PC-3 (cell line): ENCODE data around the gene UBE4A. TPM values are rescaled to one million over a fixed set of nuclear protein-coding genes. Genes with fewer than 3 reads are reported as not detected.

ENCODE experiments used
- ATAC-seq: fragments of 200-7000 bp; cut with Tn5 transposase; 2 replicates; pipeline ENCODE4 v1.9.1; 2020; ENCODE audit warnings: mild to moderate bottlenecking, moderate library complexity
- BruUV-seq: library from RNA; stranded (reverse); fragments of 400-500 nt; replicated peaks from 2 replicates; lab custom pipeline; 2021; lab: Mats Ljungman, UMichigan
- CTCF ChIA-PET: fragments of 300-600 bp; sonication (Branson Sonifier 250); formaldehyde crosslinking; loops from one replicate; lab custom pipeline; 2022; ENCODE audit warnings: antibody characterized with exemption; lab: Charles Lee
- POLR2A ChIA-PET: fragments of 300-600 bp; sonication (Branson Sonifier 250); formaldehyde crosslinking; loops from one replicate; lab custom pipeline; 2022; ENCODE audit warnings: antibody characterized with exemption; ENCODE audit not compliant: unreplicated experiment; lab: Charles Lee
- DNase-seq: peaks from one replicate; pipeline ENCODE4 v3.0.0-alpha.2; 2015
- H2AFZ ChIP-seq: fragments of 300-600 bp; sonication (generic); 2 replicates; pipeline ENCODE4 v1.6.0; 2016; ENCODE audit warnings: antibody characterized with exemption, low read length
- H3F3A ChIP-seq: fragments of 300-600 bp; sonication (generic); one replicate; pipeline ENCODE4 v1.6.0; 2017; ENCODE audit warnings: antibody characterized with exemption, low read length, control low read depth, mild to moderate bottlenecking; ENCODE audit not compliant: unreplicated experiment
- H3K27ac ChIP-seq: fragments of 300-600 bp; sonication (generic); 2 replicates; pipeline ENCODE4 v1.5.1; 2016; ENCODE audit warnings: mild to moderate bottlenecking, low read length
- H3K27me3 ChIP-seq: fragments of 300-600 bp; sonication (generic); 2 replicates; pipeline ENCODE4 v1.6.1; 2016; ENCODE audit warnings: low read length, mixed read lengths
- H3K36me3 ChIP-seq: fragments of 300-600 bp; sonication (generic); 2 replicates; pipeline ENCODE4 v1.6.1; 2016; ENCODE audit warnings: low read depth, mixed run types, low read length, mixed read lengths
- H3K4me1 ChIP-seq: fragments of 300-600 bp; sonication (generic); 2 replicates; pipeline ENCODE4 v1.5.1; 2016; ENCODE audit warnings: low read length; ENCODE audit not compliant: insufficient read depth
- H3K4me2 ChIP-seq: fragments of 300-600 bp; sonication (generic); 2 replicates; pipeline ENCODE4 v1.6.0; 2016; ENCODE audit warnings: low read length
- H3K4me3 ChIP-seq: fragments of 300-600 bp; sonication (generic); 2 replicates; pipeline ENCODE4 v1.5.1; 2016; ENCODE audit warnings: mild to moderate bottlenecking, low read length, mixed read lengths
- H3K79me2 ChIP-seq: fragments of 300-600 bp; sonication (generic); 2 replicates; pipeline ENCODE4 v1.6.1; 2017; ENCODE audit warnings: low read length, mixed read lengths
- H3K9ac ChIP-seq: fragments of 300-600 bp; sonication (generic); 2 replicates; pipeline ENCODE4 v1.6.0; 2016; ENCODE audit warnings: mild to moderate bottlenecking, low read length
- H3K9me2 ChIP-seq: fragments of 300-600 bp; sonication (generic); replicated peaks from 2 replicates; pipeline ENCODE4 v1.6.1; 2016; ENCODE audit warnings: mixed run types, low read length, mixed read lengths
- H3K9me3 ChIP-seq: fragments of 300-600 bp; sonication (generic); 2 replicates; pipeline ENCODE4 v1.6.1; 2016; ENCODE audit warnings: low read length, mixed read lengths
- H4K20me1 ChIP-seq: fragments of 300-600 bp; sonication (generic); 2 replicates; pipeline ENCODE4 v1.6.1; 2016; ENCODE audit warnings: low read length, mixed read lengths
- EZH2 ChIP-seq: fragments of 300-600 bp; sonication (generic); IDR thresholded peaks from one replicate; pipeline ENCODE4 v1.6.1; 2017; ENCODE audit warnings: antibody characterized with exemption, mild to moderate bottlenecking, low read length; ENCODE audit not compliant: unreplicated experiment
- EZH2phosphoT487 ChIP-seq: fragments of 300-600 bp; sonication (generic); IDR thresholded peaks from 2 replicates; pipeline ENCODE4 v1.6.1; 2018; ENCODE audit warnings: mild to moderate bottlenecking, antibody characterized with exemption, low read length, borderline replicate concordance
- intact Hi-C: fragments of 100-400 bp; cut with micrococcal nuclease; formaldehyde crosslinking; loops from 2 replicates; pipeline ENCODE4 v1.9.0; 2023
- total RNA-seq: library from RNA; depleted of rRNA; stranded (reverse); fragments of >200 nt; gene quantifications from 2 replicates; pipeline ENCODE4 v1.2.3, GENCODE V29; 2014
- TF ChIP-seq, protein P1 (sequence below): fragments of 300-600 bp; sonication (generic); conservative IDR thresholded peaks from 2 replicates; pipeline ENCODE4 v1.5.1; 2017; ENCODE audit warnings: antibody characterized with exemption, low read depth, mild to moderate bottlenecking, low read length

Gene UBE4A
- total RNA-seq, 1 experiment from 2014 or later, result 56.4 TPM

DNA sequence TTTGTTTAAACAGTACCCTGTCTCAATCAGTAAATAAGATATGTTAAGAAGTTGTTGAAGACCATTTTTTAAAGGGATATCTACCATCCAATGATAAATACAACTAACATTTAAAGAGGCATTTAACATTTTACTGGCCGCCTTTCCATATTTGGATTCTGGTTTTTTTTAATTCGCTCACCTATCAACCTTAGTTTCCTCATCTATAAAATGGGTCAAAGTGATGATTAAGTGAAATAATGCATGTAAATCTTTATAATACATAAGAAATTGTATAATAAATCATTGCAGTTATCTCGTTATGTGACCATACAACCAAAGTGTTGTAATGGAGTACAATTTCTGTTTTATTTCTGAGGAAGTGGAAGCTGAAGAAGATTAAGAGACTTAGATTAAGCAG lies 24.3 kb downstream of the UBE4A start:
- ATAC-seq, result no peak

DNA sequence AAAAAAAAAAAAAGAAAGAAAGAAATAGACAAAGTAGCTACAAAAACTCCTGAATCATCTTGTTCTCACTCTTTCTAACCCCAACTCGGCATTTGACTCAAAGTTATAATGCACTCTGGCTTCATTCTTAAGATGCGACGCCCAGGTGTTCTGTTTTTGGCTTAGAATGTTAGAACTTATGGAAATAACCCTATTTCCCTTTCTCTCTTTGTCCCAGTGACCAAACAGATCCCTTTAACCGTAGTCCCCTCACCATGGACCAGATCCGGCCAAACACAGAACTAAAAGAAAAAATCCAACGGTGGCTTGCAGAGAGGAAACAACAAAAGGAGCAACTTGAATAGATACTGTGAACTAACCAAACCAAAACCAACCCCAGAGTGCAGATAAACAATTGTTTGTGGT lies 36.7 kb downstream of the UBE4A start:
- CTCF ChIA-PET, result no interaction called here
- Histone ChIP-seq H3K27me3 (no peaks in the 10 kb centered on the region), H3K4me2 (no peak overlapping the region), H3K79me2 (0 out of 2 replicates have a peak, but pooled peaks cover 4% of the 10 kb centered on the region), H3K4me1 (0 out of 2 replicates have a peak, but pooled peaks cover 6% of the 10 kb centered on the region), H3K36me3 (peaks cover 36% of the 10 kb centered on the region), H3K4me3 (no peak overlapping the region), H3F3A (peaks cover 3% of the 10 kb centered on the region), H4K20me1 (no peaks in the 10 kb centered on the region), H3K9me3 (no peaks in the 10 kb centered on the region), H2AFZ (no peak overlapping the region), H3K27ac (no peak overlapping the region), H3K9ac (no peak overlapping the region), H3K9me2 (no peaks in the 10 kb centered on the region)
- DNase-seq, result no peak
- BruUV-seq, result no TSS peak
- ATAC-seq, result no peak
- intact Hi-C loops, result no loop called here
- no peak for TF ChIP-seq EZH2phosphoT487
- TF ChIP-seq, protein P1, sequence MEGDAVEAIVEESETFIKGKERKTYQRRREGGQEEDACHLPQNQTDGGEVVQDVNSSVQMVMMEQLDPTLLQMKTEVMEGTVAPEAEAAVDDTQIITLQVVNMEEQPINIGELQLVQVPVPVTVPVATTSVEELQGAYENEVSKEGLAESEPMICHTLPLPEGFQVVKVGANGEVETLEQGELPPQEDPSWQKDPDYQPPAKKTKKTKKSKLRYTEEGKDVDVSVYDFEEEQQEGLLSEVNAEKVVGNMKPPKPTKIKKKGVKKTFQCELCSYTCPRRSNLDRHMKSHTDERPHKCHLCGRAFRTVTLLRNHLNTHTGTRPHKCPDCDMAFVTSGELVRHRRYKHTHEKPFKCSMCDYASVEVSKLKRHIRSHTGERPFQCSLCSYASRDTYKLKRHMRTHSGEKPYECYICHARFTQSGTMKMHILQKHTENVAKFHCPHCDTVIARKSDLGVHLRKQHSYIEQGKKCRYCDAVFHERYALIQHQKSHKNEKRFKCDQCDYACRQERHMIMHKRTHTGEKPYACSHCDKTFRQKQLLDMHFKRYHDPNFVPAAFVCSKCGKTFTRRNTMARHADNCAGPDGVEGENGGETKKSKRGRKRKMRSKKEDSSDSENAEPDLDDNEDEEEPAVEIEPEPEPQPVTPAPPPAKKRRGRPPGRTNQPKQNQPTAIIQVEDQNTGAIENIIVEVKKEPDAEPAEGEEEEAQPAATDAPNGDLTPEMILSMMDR, result no peak
- no peak for TF ChIP-seq EZH2
- POLR2A ChIA-PET, result no interaction called here

More for the DNA sequence above, 24.3 kb downstream of the UBE4A start:
- TF ChIP-seq, protein P1, result no peak
- no peak overlapping the region for H3K27ac ChIP-seq
- no peaks in the 10 kb centered on the region for H3K9me2 ChIP-seq
- no peak overlapping the region for H2AFZ ChIP-seq
- no peaks in the 10 kb centered on the region for H3K27me3 ChIP-seq
- no peak overlapping the region for H3K9ac ChIP-seq
- H3K4me3 ChIP-seq, result no peak overlapping the region
- H4K20me1 ChIP-seq, result no peaks in the 10 kb centered on the region
- CTCF ChIA-PET, result no interaction called here
- H3K9me3 ChIP-seq, result no peaks in the 10 kb centered on the region
- peaks cover 78% of the 10 kb centered on the region for H3K36me3 ChIP-seq
- DNase-seq, result no peak
- POLR2A ChIA-PET, result no interaction called here
- intact Hi-C loops, result no loop called here
- H3K79me2 ChIP-seq, result no peaks in the 10 kb centered on the region
- H3F3A ChIP-seq, result no peaks in the 10 kb centered on the region
- no peak overlapping the region for H3K4me2 ChIP-seq
- no TSS peak for BruUV-seq
- H3K4me1 ChIP-seq, result no peaks in the 10 kb centered on the region

DNA sequence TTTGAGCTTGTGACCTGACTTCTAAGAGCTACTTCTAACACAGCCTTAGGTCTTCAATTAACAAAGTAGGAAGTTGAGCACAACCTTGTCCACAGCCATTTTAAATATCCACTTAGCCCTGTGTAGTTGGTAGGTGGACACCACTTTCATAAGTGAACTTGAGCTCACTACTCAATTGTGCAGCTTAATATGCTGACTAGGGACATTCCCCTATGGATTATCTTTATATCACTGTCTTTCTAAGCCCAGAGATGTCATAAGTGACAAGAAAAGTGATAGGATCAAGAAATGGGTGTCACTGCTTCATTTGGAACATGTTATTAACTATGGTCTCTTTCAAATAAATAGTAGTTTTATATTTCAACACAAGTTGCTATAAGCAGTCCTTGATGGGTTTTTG lies 38.0 kb downstream of the UBE4A start:
- H3K9me3 ChIP-seq, result no peaks in the 10 kb centered on the region
- H3K9ac ChIP-seq, result no peak overlapping the region
- no peaks in the 10 kb centered on the region for H3K27me3 ChIP-seq
- H2AFZ ChIP-seq, result no peak overlapping the region
- intact Hi-C loops, result no loop called here
- 0 out of 2 replicates have a peak, but pooled peaks cover 6% of the 10 kb centered on the region for H3K4me1 ChIP-seq
- BruUV-seq, result no TSS peak
- no peak overlapping the region for H3K27ac ChIP-seq
- H3K4me2 ChIP-seq, result no peak overlapping the region
- TF ChIP-seq, protein P1, result no peak
- TF ChIP-seq EZH2phosphoT487 (no peak), EZH2 (no peak)
- no peak for ATAC-seq
- no peak for DNase-seq
- peaks cover 31% of the 10 kb centered on the region for H3K36me3 ChIP-seq
- H4K20me1 ChIP-seq, result no peaks in the 10 kb centered on the region
- ChIA-PET POLR2A (no interaction called here), CTCF (no interaction called here)
- H3K4me3 ChIP-seq, result no peak overlapping the region
- peaks cover 3% of the 10 kb centered on the region for H3F3A ChIP-seq
- no peaks in the 10 kb centered on the region for H3K9me2 ChIP-seq
- H3K79me2 ChIP-seq, result peaks cover 16% of the 10 kb centered on the region
